ENCODE measurements around the gene ADGRD2.
"Not testable (repeated sequence)": the region's sequence is repeated elsewhere in the genome, so short reads cannot be mapped to it uniquely, and the experiment has no call there.

Gene ADGRD2

GRCh38 chr9:124450241-124450924 is at the start of gene ADGRD2:
Gene ADGRD2 (plus strand): TSS chr9:124450451. CDS start chr9:124451667, 1,216 bp downstream.
- DNase-seq (ENCODE audit: low spot score): no peak

- DNase-seq (ENCODE audit: low spot score): no peak
Observed at GRCh38 chr9:124403246-124403645, 47.0 kb upstream of the ADGRD2 start.

- DNase-seq (ENCODE audit: low spot score): no peak
Observed at GRCh38 chr9:124409410-124409809, 40.8 kb upstream of the ADGRD2 start.

GRCh38 chr9:124410321-124410913 is 39.8 kb upstream of the ADGRD2 start:
- no peak for DNase-seq (ENCODE audit: low spot score)

GRCh38 chr9:124411514-124412227 is 38.6 kb upstream of the ADGRD2 start:
- no peak for DNase-seq (ENCODE audit: low spot score)

- no peak for DNase-seq (ENCODE audit: low spot score)
Observed at GRCh38 chr9:124412228-124412575, 38.0 kb upstream of the ADGRD2 start.

- DNase-seq (ENCODE audit: low spot score): no peak
Observed at GRCh38 chr9:124414612-124415011, 35.6 kb upstream of the ADGRD2 start.

GRCh38 chr9:124415102-124415851 is 35.0 kb upstream of the ADGRD2 start, which contains the start of gene PSMB7:
Gene PSMB7 (minus strand): TSS chr9:124415442. CDS start chr9:124415425, 17 bp downstream.
- DNase-seq (ENCODE audit: low spot score): peak; percentile 100

- DNase-seq (ENCODE audit: low spot score): no peak
Observed at GRCh38 chr9:124415852-124416484, 34.3 kb upstream of the ADGRD2 start.

GRCh38 chr9:124419832-124420489 is 30.3 kb upstream of the ADGRD2 start:
- no peak for DNase-seq (ENCODE audit: low spot score)

GRCh38 chr9:124420991-124421543 is 29.2 kb upstream of the ADGRD2 start:
- no peak for DNase-seq (ENCODE audit: low spot score)

GRCh38 chr9:124423155-124423554 is 27.1 kb upstream of the ADGRD2 start:
- DNase-seq (ENCODE audit: low spot score): no peak

- DNase-seq (ENCODE audit: low spot score): no peak
Observed at GRCh38 chr9:124423591-124423990, 26.7 kb upstream of the ADGRD2 start.

GRCh38 chr9:124425733-124426132 is 24.5 kb upstream of the ADGRD2 start:
- DNase-seq (ENCODE audit: low spot score): not testable (repeated sequence)

- no peak for DNase-seq (ENCODE audit: low spot score)
Observed at GRCh38 chr9:124426361-124426760, 23.9 kb upstream of the ADGRD2 start.

- DNase-seq (ENCODE audit: low spot score): no peak
Observed at GRCh38 chr9:124427281-124427680, 23.0 kb upstream of the ADGRD2 start.

GRCh38 chr9:124428751-124429529 is 21.3 kb upstream of the ADGRD2 start:
- DNase-seq (ENCODE audit: low spot score): no peak

GRCh38 chr9:124429530-124429867 is 20.8 kb upstream of the ADGRD2 start:
- DNase-seq (ENCODE audit: low spot score): no peak

GRCh38 chr9:124436320-124436719 is 13.9 kb upstream of the ADGRD2 start:
- DNase-seq (ENCODE audit: low spot score): no peak

- no peak for DNase-seq (ENCODE audit: low spot score)
Observed at GRCh38 chr9:124437086-124437485, 13.2 kb upstream of the ADGRD2 start.
